ENCODE results near the gene PLXNA4.

- TF ChIP-seq CTCF (IDR thresholded peaks at IDR 0.05; ENCODE audit: insufficient read depth, low read length) (no peak), REST (IDR thresholded peaks at IDR 0.05; ENCODE audit: insufficient replicate concordance, low read depth) (no peak), POLR2AphosphoS5 (IDR thresholded peaks at IDR 0.05; ENCODE audit: low read depth) (no peak), GABPA (IDR thresholded peaks at IDR 0.05; ENCODE audit: low read depth) (no peak)
These were observed 493.9 kb downstream of the PLXNA4 start for GRCh38 chr7:132082394-132082793.
